IPS-20b (cell line): ENCODE measurements around the gene ZAR1L.
A peak's percentile ranks its signal among the peaks of the same experiment; 100 is the strongest.

Experiments
- H3K27ac ChIP-seq: one replicate; pipeline ENCODE4 v1.5.1; 2013; ENCODE audit warnings: low read length
- H3K27me3 ChIP-seq: 2 replicates; pipeline ENCODE4 v1.6.1; 2013; ENCODE audit warnings: mild to moderate bottlenecking, low read length, inconsistent platforms; ENCODE audit not compliant: insufficient read depth
- H3K36me3 ChIP-seq: 2 replicates; pipeline ENCODE4 v1.6.1; 2013; ENCODE audit warnings: low read depth, mild to moderate bottlenecking, inconsistent platforms, low read length, moderate library complexity; ENCODE audit not compliant: insufficient read depth
- H3K4me1 ChIP-seq: 2 replicates; pipeline ENCODE4 v1.6.1; 2013; ENCODE audit warnings: mild to moderate bottlenecking, control low read depth, inconsistent platforms, low read length, moderate library complexity; ENCODE audit not compliant: insufficient read depth
- H3K4me3 ChIP-seq: 2 replicates; pipeline ENCODE4 v1.5.1; 2013; ENCODE audit warnings: mild to moderate bottlenecking, low read length, inconsistent platforms
- H3K9ac ChIP-seq: 2 replicates; pipeline ENCODE4 v1.6.1; 2013; ENCODE audit warnings: low read depth, mild to moderate bottlenecking, inconsistent platforms, low read length, moderate library complexity
- H3K9me3 ChIP-seq: 2 replicates; pipeline ENCODE4 v1.6.1; 2013; ENCODE audit warnings: mild to moderate bottlenecking, low read depth, low read length, inconsistent platforms; ENCODE audit not compliant: insufficient read depth

ZAR1L gene

DNA sequence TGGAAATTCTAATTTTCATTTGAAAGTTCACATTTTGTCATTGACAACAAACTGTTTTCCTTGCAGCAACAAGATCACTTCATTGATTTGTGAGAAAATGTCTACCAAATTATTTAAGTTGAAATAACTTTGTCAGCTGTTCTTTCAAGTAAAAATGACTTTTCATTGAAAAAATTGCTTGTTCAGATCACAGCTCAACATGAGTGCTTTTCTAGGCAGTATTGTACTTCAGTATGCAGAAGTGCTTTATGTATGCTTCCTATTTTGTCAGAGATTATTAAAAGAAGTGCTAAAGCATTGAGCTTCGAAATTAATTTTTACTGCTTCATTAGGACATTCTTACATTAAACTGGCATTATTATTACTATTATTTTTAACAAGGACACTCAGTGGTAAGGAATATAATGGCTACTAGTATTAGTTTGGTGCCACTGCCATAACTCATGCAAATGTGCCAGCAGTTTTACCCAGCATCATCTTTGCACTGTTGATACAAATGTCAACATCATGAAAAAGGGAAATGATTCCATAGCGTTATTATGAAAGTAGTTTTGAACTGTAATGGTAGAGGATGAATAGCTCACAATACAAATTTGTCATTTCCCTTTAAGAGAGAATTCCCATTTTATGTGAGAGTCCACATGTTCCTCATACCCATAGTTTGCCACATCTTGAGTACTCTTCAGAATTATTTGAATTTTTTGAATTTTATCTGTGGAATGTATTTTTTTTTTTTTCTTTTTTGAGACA lies 2.7 kb upstream of the ZAR1L start:
- Histone ChIP-seq H3K36me3 (peaks cover 48% of the 10 kb centered on the region), H3K4me1 (no peaks in the 10 kb centered on the region; the same call in 1 of the 2 replicates), H3K27me3 (no peaks in the 10 kb centered on the region), H3K9me3 (no peaks in the 10 kb centered on the region), H3K4me3 (no peak overlapping the region), H3K9ac (no peak overlapping the region), H3K27ac (no peak overlapping the region)

DNA sequence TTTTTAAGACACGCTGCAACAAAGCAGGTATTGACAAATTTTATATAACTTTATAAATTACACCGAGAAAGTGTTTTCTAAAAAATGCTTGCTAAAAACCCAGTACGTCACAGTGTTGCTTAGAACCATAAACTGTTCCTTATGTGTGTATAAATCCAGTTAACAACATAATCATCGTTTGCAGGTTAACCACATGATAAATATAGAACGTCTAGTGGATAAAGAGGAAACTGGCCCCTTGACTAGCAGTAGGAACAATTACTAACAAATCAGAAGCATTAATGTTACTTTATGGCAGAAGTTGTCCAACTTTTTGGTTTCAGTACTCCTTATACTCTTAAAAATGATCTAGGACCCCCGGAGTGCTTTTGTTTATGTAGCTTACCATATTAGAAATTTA lies 1.3 kb upstream of the ZAR1L start:
- H3K4me3 ChIP-seq, result peak overlapping the region; percentile 88
- H3K4me1 ChIP-seq, result no peaks in the 10 kb centered on the region; the same call in 1 of the 2 replicates
- H3K36me3 ChIP-seq, result peaks cover 34% of the 10 kb centered on the region
- peak overlapping the region; percentile 95; the same call in 1 of the 2 replicates for H3K9ac ChIP-seq
- H3K27ac ChIP-seq, result no peak overlapping the region
- no peaks in the 10 kb centered on the region for H3K9me3 ChIP-seq
- no peaks in the 10 kb centered on the region for H3K27me3 ChIP-seq

DNA sequence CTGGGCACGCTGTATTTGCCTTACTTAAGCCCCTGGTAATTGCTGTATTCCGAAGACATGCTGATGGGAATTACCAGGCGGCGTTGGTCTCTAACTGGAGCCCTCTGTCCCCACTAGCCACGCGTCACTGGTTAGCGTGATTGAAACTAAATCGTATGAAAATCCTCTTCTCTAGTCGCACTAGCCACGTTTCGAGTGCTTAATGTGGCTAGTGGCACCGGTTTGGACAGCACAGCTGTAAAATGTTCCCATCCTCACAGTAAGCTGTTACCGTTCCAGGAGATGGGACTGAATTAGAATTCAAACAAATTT lies 821 bp upstream of the ZAR1L start:
- peaks cover 29% of the 10 kb centered on the region for H3K36me3 ChIP-seq
- H3K4me1 ChIP-seq, result no peaks in the 10 kb centered on the region; the same call in 1 of the 2 replicates
- H3K4me3 ChIP-seq, result peak overlapping the region; percentile 88
- H3K27me3 ChIP-seq, result no peaks in the 10 kb centered on the region
- peak overlapping the region; percentile 78 for H3K27ac ChIP-seq
- peak overlapping the region; percentile 95 for H3K9ac ChIP-seq
- no peaks in the 10 kb centered on the region for H3K9me3 ChIP-seq

DNA sequence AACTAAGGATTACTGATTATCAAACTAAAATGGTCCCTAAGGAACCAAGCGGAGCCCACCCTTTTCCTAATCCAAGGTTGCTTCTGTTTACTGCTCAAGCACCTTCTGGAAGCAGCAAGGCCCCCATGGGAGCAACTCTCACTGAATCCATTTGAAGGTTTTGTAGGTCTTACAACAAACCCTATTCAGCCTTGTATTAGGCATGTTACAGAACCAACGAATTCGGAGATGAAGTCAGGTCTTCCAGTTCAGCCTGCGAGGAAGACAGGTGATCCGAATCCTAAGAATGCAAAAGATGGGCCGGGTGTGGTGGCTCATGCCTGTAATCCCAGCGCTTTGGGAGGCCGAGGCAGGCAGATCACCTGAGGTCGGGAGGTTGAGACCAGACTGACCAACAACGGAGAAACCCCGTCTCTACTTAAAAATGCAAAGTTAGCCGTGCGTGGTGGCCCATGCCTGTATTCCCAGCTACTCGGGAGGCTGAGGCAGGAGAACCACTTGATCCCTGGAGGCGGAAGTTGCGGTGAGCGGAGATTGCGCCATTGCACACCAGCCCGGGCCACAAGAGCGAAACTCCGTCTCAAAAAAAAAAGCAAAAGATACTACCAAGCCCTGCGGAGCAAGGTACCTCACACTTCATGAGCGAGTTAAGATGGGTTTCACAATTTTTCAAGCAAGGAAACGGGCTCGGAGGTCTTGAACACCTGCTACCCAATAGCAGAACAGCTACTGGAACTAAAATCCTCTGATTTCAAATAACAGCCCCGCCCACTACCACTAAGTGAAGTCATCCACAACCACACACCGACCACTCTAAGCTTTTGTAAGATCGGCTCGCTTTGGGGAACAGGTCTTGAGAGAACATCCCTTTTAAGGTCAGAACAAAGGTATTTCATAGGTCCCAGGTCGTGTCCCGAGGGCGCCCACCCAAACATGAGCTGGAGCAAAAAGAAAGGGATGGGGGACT lies 609 bp downstream of the ZAR1L start:
- H3K4me3 ChIP-seq, result peak overlapping the region; percentile 88

DNA sequence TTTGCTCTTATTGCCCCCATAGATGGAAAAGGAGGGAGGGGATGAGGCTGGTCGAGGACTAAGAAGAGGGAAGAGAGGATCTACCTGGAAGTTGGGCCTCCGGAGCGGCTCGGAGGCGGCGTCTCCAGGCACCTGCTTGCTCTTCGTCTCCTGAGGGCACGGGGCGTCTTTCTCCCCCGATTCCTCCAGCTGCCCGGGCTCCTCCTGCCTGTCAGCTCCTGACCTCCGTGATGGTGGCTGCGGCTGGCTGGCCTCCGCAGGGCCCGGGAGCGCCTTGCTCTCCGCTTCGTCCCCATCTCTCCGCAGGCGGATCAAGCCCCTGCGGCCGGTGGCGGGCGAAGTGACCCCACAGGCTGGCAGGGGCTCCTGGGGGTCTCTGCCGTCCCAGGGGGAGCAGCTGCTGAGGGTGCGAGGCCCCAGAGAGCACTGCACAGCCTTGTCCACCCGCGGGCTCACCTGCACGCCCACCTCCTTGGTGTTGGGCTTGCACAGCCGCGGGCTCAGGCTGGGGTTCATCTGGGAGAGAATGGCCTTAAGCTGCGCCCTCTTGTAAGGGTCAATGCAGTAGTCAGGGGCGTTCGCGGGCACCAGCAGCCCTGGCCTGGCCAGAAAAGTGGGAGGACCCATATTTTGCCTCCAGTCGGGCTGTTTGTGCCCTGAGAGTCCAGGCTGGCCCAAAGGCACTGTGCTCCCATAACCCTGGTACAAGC lies 3.8 kb downstream of the ZAR1L start:
- Histone ChIP-seq H3K4me1 (no peaks in the 10 kb centered on the region; the same call in 1 of the 2 replicates), H3K27ac (no peak overlapping the region), H3K9ac (no peak overlapping the region), H3K27me3 (no peaks in the 10 kb centered on the region), H3K4me3 (no peak overlapping the region), H3K9me3 (no peaks in the 10 kb centered on the region), H3K36me3 (no peaks in the 10 kb centered on the region)

More for the DNA sequence above, 609 bp downstream of the ZAR1L start:
- Histone ChIP-seq H3K27ac (peak overlapping the region; percentile 78), H3K9me3 (no peaks in the 10 kb centered on the region), H3K4me1 (no peaks in the 10 kb centered on the region; the same call in 1 of the 2 replicates), H3K27me3 (no peaks in the 10 kb centered on the region), H3K36me3 (peaks cover 14% of the 10 kb centered on the region), H3K9ac (peak overlapping the region; percentile 95)

DNA sequence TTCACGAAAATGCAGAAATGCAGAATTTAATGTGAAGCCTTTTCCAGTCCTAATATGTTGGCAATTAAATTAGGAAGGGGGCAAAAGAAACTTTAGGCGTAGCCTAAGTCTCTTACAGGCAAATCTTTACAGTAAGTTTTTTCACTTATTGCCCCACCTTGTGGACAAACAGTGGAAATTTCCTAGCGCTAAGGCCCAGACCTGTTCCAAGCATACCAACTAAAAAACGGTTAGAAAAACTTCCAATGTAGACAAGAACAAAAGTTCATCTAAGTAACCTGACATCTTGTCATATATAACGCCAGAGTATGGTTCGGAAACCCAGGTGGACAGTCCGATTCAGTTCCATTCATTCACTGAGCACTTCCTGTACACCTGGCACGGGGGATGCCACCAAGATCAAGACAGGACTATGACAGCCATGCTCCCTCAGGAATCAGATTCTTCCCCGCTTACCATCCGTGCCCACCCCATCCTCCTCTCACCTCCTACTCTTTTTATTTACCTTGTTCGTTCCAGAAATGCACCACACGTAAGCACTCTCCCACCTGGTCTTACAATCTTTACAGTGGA lies 4.9 kb downstream of the ZAR1L start:
- no peaks in the 10 kb centered on the region for H3K9me3 ChIP-seq
- H3K27me3 ChIP-seq, result no peaks in the 10 kb centered on the region
- no peak overlapping the region for H3K9ac ChIP-seq
- H3K4me3 ChIP-seq, result no peak overlapping the region
- H3K4me1 ChIP-seq, result no peaks in the 10 kb centered on the region
- no peak overlapping the region for H3K27ac ChIP-seq
- H3K36me3 ChIP-seq, result no peaks in the 10 kb centered on the region

- H3K27ac ChIP-seq, result no peak overlapping the region
- no peaks in the 10 kb centered on the region for H3K27me3 ChIP-seq
- no peak overlapping the region for H3K9ac ChIP-seq
- H3K9me3 ChIP-seq, result no peaks in the 10 kb centered on the region
- H3K36me3 ChIP-seq, result no peaks in the 10 kb centered on the region
- no peaks in the 10 kb centered on the region for H3K4me1 ChIP-seq
- no peak overlapping the region for H3K4me3 ChIP-seq
Observed at GRCh38 chr13:32309312-32310133, 5.6 kb downstream of the ZAR1L start.

DNA sequence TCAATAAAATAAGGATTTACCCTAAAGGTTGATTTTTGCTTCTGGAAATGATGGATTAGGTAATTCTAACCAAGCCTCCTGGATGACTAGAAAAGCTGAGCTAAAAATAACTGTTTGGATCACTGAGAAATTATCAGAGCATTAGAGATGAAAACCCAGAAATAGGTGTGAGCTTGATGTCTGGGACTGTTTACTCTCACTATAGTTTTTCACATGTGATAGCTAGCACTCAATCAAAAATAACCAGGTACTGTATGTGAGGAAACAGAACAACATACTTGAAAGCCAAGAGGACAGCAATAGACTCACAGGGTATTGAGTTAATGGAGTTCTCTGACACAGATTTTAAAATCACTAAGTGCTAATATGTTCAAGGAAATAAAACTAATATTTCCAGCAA lies 9.5 kb downstream of the ZAR1L start:
- H3K27ac ChIP-seq, result no peak overlapping the region
- H3K9ac ChIP-seq, result no peak overlapping the region
- H3K9me3 ChIP-seq, result no peaks in the 10 kb centered on the region
- no peaks in the 10 kb centered on the region for H3K4me1 ChIP-seq
- H3K4me3 ChIP-seq, result no peak overlapping the region
- H3K36me3 ChIP-seq, result no peaks in the 10 kb centered on the region
- no peaks in the 10 kb centered on the region for H3K27me3 ChIP-seq

- H3K4me1 ChIP-seq, result no peaks in the 10 kb centered on the region; the same call in 1 of the 2 replicates
- H3K9ac ChIP-seq, result no peak overlapping the region
- H3K9me3 ChIP-seq, result no peaks in the 10 kb centered on the region
- H3K4me3 ChIP-seq, result no peak overlapping the region
- no peaks in the 10 kb centered on the region for H3K36me3 ChIP-seq
- H3K27ac ChIP-seq, result no peak overlapping the region
- H3K27me3 ChIP-seq, result no peaks in the 10 kb centered on the region
Observed at GRCh38 chr13:32302461-32302860, 12.7 kb downstream of the ZAR1L start.

GRCh38 chr13:32300920-32301319 lies 14.2 kb downstream of the ZAR1L start:
- Histone ChIP-seq H3K27me3 (no peaks in the 10 kb centered on the region), H3K4me1 (no peaks in the 10 kb centered on the region; the same call in 1 of the 2 replicates), H3K9ac (no peak overlapping the region), H3K4me3 (no peak overlapping the region), H3K9me3 (no peaks in the 10 kb centered on the region), H3K36me3 (no peaks in the 10 kb centered on the region), H3K27ac (no peak overlapping the region)
